Hypothalamus (tissue), 51 donors: ENCODE measurements around the gene EDNRA.
"Not testable (repeated sequence)": the region's sequence is repeated elsewhere in the genome, so short reads cannot be mapped to it uniquely, and the experiment has no call there.

Experiments
- DNase-seq, 51 donors: peaks; one replicate each; lab custom pipeline; 2025; lab: John Stamatoyannopoulos, UW

The EDNRA gene

GRCh38 chr4:147480891-147481576, at the start of gene EDNRA:
TSS of gene EDNRA (plus strand) at chr4:147481097. CDS start at chr4:147485682, 4,585 bp downstream.
- DNase-seq, result peak in 8 of 51 donors; percentile 0 to 17 (median 2)

DNA sequence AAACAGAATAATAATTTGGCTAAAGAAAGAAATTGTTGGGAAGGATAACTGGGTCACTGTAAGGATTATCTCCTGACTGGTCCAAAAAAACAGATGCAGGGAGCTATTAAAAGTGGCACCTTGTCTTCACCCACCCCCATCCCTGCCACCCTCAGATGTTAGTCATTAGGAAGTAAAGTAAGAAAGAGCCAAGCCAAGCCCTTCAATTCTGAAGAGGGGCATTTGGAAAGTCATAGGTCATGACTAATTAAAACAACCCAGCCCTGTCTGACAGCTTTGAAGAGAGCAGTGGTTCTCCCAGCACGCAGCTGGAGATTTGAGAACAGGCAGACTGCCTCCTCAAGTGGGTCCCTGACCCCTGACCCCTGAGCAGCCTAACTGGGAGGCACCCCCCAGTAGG, 46.5 kb upstream of the EDNRA start:
- not testable (repeated sequence) for DNase-seq

- DNase-seq, result no peak
These were observed 40.5 kb upstream of the EDNRA start for GRCh38 chr4:147440442-147440841.

GRCh38 chr4:147447786-147448185, 33.1 kb upstream of the EDNRA start:
- no peak for DNase-seq

DNA sequence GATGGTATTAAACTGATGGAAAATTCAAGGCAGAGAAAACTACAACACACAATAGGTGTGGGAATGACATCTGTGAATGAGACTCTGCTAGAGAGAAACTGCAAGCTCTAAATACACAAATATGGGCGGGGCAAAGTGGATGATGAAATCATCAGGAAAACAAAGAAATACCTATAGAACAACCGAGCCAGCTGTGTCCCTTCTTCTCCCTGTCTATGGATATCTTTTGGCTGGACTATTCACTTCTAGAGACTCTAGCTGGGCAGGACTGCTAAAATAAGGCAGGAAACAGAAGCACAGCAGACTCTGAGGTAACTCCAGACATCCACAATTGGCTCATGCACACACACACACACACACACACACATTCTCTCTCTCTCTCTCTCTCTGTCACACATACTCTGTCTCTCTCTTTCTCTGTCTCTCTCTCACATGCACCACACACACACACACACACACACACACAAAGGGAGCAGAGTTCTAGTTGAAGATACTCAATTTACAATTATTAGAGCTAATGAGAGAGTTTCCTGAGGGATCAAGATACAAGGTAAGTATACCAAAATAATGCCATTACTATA, 27.2 kb upstream of the EDNRA start:
- no peak for DNase-seq

DNA sequence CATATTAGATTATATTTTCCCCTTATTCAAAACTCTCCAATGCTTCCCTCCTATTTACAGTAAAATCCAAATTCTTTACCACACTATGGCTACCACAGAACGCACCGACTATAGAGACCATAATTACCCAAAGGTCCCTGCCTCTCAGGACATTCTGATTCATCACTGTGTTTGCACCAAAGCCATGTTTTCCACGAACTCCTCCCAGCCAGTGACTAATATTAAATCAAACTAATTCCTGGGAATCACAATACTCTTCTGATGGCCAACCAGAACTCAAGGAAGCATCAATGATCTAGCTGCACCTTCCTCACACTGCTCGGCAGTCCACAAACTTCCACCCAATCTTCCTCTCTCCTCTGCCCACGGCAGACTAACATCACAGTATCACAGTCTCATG, 24.2 kb upstream of the EDNRA start:
- DNase-seq, result no peak

GRCh38 chr4:147461161-147461560, 19.7 kb upstream of the EDNRA start:
- DNase-seq, result no peak

- DNase-seq, result no peak
These were observed 17.8 kb upstream of the EDNRA start for GRCh38 chr4:147463065-147463464.

- DNase-seq, result no peak
These were observed 15.4 kb upstream of the EDNRA start for GRCh38 chr4:147465461-147465860.

- no peak for DNase-seq
These were observed 3.5 kb upstream of the EDNRA start for GRCh38 chr4:147477439-147477838.

GRCh38 chr4:147479376-147479775, 1.5 kb upstream of the EDNRA start:
- DNase-seq, result no peak

GRCh38 chr4:147479786-147480185, 1.1 kb upstream of the EDNRA start:
- DNase-seq, result no peak

- DNase-seq, result no peak
These were observed 401 bp upstream of the EDNRA start for GRCh38 chr4:147480502-147480890.

- DNase-seq, result no peak
These were observed 746 bp downstream of the EDNRA start for GRCh38 chr4:147481577-147482109.

- DNase-seq, result no peak
These were observed 1.4 kb downstream of the EDNRA start for GRCh38 chr4:147482281-147482680.

- DNase-seq, result no peak
These were observed 4.3 kb downstream of the EDNRA start for GRCh38 chr4:147485167-147485566.

- no peak for DNase-seq
These were observed 6.7 kb downstream of the EDNRA start for GRCh38 chr4:147487616-147488015.

- no peak for DNase-seq
These were observed 7.7 kb downstream of the EDNRA start for GRCh38 chr4:147488556-147488955.

- no peak for DNase-seq
These were observed 10.2 kb downstream of the EDNRA start for GRCh38 chr4:147491086-147491485.

DNA sequence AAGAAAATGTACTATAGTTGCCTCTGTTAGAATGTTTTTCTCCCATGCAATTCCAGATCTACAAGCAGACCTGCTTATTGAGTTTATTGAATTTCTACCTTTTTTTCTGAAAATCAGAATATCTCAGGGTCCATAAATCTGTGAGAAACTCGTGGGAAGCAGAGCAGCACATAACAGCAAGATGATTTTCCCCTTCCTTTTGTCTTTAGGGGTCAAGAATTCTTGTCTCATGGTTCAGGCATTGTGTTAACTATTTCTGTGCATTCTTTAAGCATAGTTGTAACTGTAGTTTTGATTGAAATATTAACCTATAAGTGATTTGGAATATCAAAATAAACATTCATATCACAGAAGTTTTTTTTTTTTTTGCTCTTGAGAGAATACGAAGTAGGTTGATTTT, 11.4 kb downstream of the EDNRA start:
- no peak for DNase-seq

- DNase-seq, result no peak
These were observed 11.9 kb downstream of the EDNRA start for GRCh38 chr4:147492761-147493160.

DNA sequence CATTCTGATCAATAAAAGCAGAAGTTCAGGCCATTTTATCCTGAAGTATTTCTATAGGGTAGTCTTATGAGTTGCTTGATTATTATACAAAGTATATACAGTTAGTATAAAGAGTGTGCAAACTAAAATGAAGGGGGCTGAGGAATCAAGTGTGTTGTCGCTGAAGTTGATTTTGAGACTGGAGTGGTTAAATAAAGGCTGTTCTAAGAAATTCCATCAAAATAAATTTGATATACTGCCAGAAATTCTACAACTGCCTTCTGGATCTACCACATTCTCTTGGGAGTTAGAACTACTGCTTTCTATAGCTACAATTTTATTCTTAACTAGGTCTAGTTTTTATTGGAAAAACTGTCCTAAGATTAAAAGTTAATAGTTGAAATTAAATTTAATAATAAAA, 12.4 kb downstream of the EDNRA start:
- DNase-seq, result no peak
